Astrocyte (in vitro differentiated cells and primary cell): ENCODE results near the gene RMND5B. TPM values are rescaled to one million over a fixed set of nuclear protein-coding genes. Genes with fewer than 3 reads are reported as not detected.

Experiments used
- DNase-seq: peaks from one replicate; pipeline ENCODE4 v3.0.0-alpha.2; 2010; ENCODE audit warnings: low read depth
- FAIRE-seq: peaks from 2 replicates; lab custom pipeline; 2011; peaks lifted over from hg19 to GRCh38; lab: Jason Lieb, UNC
- H2AFZ ChIP-seq: 2 replicates; pipeline ENCODE4 v1.6.0; 2012; ENCODE audit warnings: low read depth, low read length, inconsistent platforms
- H3K27ac ChIP-seq: 2 replicates; pipeline ENCODE4 v1.5.1; 2011; ENCODE audit warnings: low read depth, low read length, inconsistent platforms
- H3K27me3 ChIP-seq: 2 replicates; pipeline ENCODE4 v1.6.0; 2011; ENCODE audit warnings: low read length, inconsistent platforms; ENCODE audit not compliant: insufficient read depth
- H3K36me3 ChIP-seq: 2 replicates; pipeline ENCODE4 v1.5.1; 2011; ENCODE audit warnings: low read length, inconsistent platforms; ENCODE audit not compliant: insufficient read depth
- H3K4me1 ChIP-seq: 2 replicates; pipeline ENCODE4 v1.5.1; 2011; ENCODE audit warnings: low read length, inconsistent platforms; ENCODE audit not compliant: insufficient read depth
- H3K4me2 ChIP-seq: 2 replicates; pipeline ENCODE4 v1.6.0; 2012; ENCODE audit warnings: low read length, inconsistent platforms
- H3K4me3 ChIP-seq: 2 replicates; pipeline ENCODE4 v1.5.1; 2011; ENCODE audit warnings: low read depth, mild to moderate bottlenecking, low read length, inconsistent platforms; ENCODE audit not compliant: insufficient read depth
- H3K79me2 ChIP-seq: 2 replicates; pipeline ENCODE4 v1.6.0; 2012; ENCODE audit warnings: mild to moderate bottlenecking, low read length, inconsistent platforms; ENCODE audit not compliant: insufficient read depth
- H3K9ac ChIP-seq: 2 replicates; pipeline ENCODE4 v1.6.0; 2012; ENCODE audit warnings: mild to moderate bottlenecking, low read length, inconsistent platforms
- H3K9me3 ChIP-seq: 2 replicates; pipeline ENCODE4 v1.5.1; 2012; ENCODE audit warnings: low read depth, mild to moderate bottlenecking, low read length, inconsistent platforms; ENCODE audit not compliant: insufficient read depth
- H4K20me1 ChIP-seq: 2 replicates; pipeline ENCODE4 v1.6.0; 2012; ENCODE audit warnings: low read length, inconsistent platforms; ENCODE audit not compliant: insufficient read depth
- H3K27ac Mint-ChIP-seq: one replicate; pipeline ENCODE4 v1.8.0; 2021; ENCODE audit warnings: mild to moderate bottlenecking, mixed read lengths; ENCODE audit not compliant: unreplicated experiment
- H3K27me3 Mint-ChIP-seq: one replicate; pipeline ENCODE4 v1.8.0; 2021; ENCODE audit warnings: low read depth, mixed read lengths; ENCODE audit not compliant: unreplicated experiment
- H3K36me3 Mint-ChIP-seq: one replicate; pipeline ENCODE4 v1.8.0; 2021; ENCODE audit warnings: low read depth, mixed read lengths; ENCODE audit not compliant: unreplicated experiment
- H3K4me1 Mint-ChIP-seq: one replicate; pipeline ENCODE4 v1.8.0; 2021; ENCODE audit warnings: low read depth, mixed read lengths; ENCODE audit not compliant: unreplicated experiment
- H3K4me3 Mint-ChIP-seq: one replicate; pipeline ENCODE4 v1.8.0; 2021; ENCODE audit warnings: mild to moderate bottlenecking, moderate library complexity, mixed read lengths; ENCODE audit not compliant: unreplicated experiment
- H3K9me3 Mint-ChIP-seq: one replicate; pipeline ENCODE4 v1.8.0; 2021; ENCODE audit warnings: mild to moderate bottlenecking, mixed read lengths; ENCODE audit not compliant: unreplicated experiment
- EZH2 ChIP-seq: IDR thresholded peaks from 2 replicates; pipeline ENCODE4 v1.6.1; 2012; ENCODE audit warnings: mild to moderate bottlenecking, low read length, inconsistent platforms; ENCODE audit not compliant: insufficient read depth
- total RNA-seq: library from RNA; stranded (reverse); gene quantifications from 2 replicates; pipeline ENCODE4 v1.2.1, GENCODE V29; 2021
- TF ChIP-seq, protein P1 (sequence below): IDR thresholded peaks from 2 replicates; pipeline ENCODE4 v1.5.1; 2011; ENCODE audit warnings: low read depth, mild to moderate bottlenecking, inconsistent platforms, low read length, moderate library complexity; ENCODE audit not compliant: insufficient read depth

The RMND5B gene
- total RNA-seq, 1 donor from 2014 or later, result 14.3 TPM

DNA sequence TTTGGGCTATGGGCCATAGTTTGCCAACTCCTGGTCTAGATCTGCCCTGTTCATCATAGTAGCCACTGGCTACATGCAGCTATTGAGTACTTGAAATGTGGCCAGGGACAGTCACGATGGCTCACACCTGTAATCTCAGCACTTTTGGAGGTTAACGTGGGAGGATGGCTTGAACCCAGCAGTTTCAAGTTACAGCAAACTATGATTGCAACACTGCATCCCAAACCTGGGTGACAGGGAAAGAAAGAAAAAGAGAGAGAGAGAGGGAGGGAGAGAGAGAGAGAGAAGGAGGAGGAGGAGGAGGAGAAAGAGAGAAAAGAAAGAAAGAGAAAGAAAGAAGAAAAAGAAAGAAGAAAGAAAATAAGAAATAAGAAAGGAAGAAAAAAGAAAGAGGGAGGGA lies 61.4 kb downstream of the RMND5B start:
- H3K9me3 Mint-ChIP-seq, result peaks cover 11% of the 10 kb centered on the region
- peaks cover 12% of the 10 kb centered on the region for H3K27me3 Mint-ChIP-seq
- no peak overlapping the region for H3K27ac ChIP-seq
- FAIRE-seq (no peak), DNase-seq (no peak)
- no peaks in the 10 kb centered on the region for H3K36me3 ChIP-seq
- no peak overlapping the region for H3K9ac ChIP-seq
- H3K4me2 ChIP-seq, result no peak overlapping the region
- no peak overlapping the region for H3K4me3 ChIP-seq
- no peaks in the 10 kb centered on the region for H3K4me1 Mint-ChIP-seq
- H3K9me3 ChIP-seq, result no peaks in the 10 kb centered on the region
- H3K36me3 Mint-ChIP-seq, result no peaks in the 10 kb centered on the region
- H3K27me3 ChIP-seq, result peaks cover 5% of the 10 kb centered on the region
- H2AFZ ChIP-seq, result no peak overlapping the region
- no peaks in the 10 kb centered on the region for H3K4me1 ChIP-seq
- no peak overlapping the region for H3K27ac Mint-ChIP-seq
- H3K79me2 ChIP-seq, result no peaks in the 10 kb centered on the region
- H4K20me1 ChIP-seq, result no peaks in the 10 kb centered on the region
- no peak for TF ChIP-seq EZH2
- TF ChIP-seq, protein P1, sequence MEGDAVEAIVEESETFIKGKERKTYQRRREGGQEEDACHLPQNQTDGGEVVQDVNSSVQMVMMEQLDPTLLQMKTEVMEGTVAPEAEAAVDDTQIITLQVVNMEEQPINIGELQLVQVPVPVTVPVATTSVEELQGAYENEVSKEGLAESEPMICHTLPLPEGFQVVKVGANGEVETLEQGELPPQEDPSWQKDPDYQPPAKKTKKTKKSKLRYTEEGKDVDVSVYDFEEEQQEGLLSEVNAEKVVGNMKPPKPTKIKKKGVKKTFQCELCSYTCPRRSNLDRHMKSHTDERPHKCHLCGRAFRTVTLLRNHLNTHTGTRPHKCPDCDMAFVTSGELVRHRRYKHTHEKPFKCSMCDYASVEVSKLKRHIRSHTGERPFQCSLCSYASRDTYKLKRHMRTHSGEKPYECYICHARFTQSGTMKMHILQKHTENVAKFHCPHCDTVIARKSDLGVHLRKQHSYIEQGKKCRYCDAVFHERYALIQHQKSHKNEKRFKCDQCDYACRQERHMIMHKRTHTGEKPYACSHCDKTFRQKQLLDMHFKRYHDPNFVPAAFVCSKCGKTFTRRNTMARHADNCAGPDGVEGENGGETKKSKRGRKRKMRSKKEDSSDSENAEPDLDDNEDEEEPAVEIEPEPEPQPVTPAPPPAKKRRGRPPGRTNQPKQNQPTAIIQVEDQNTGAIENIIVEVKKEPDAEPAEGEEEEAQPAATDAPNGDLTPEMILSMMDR, result no peak
- H3K4me3 Mint-ChIP-seq, result no peak overlapping the region

DNA sequence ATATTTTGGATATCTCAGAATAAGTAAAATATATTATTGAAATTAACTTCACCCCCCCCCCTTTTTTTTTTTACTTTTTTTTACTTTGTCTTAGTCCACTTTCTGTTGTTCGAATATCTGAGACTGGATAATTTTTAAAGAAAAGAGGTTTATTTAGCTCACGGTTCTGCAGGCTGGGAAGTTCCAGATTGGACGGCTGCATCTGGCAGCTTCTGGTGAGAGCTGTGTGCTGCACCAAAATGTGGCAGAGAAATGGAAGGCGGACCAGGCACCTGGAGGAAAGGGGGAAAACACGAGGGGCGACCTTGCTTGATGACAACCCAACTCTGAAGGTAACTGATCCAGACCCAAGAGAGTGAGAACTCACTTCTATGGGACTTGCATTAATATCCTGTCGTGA lies 62.0 kb downstream of the RMND5B start:
- H3K27ac ChIP-seq, result no peak overlapping the region
- no peaks in the 10 kb centered on the region for H3K36me3 ChIP-seq
- Mint-ChIP-seq H3K4me3 (no peak overlapping the region), H3K36me3 (no peaks in the 10 kb centered on the region), H3K4me1 (no peaks in the 10 kb centered on the region), H3K27me3 (peaks cover 12% of the 10 kb centered on the region), H3K9me3 (peaks cover 11% of the 10 kb centered on the region), H3K27ac (no peak overlapping the region)
- no peaks in the 10 kb centered on the region for H3K9me3 ChIP-seq
- H4K20me1 ChIP-seq, result no peaks in the 10 kb centered on the region
- DNase-seq, result no peak
- no peak overlapping the region for H3K4me2 ChIP-seq
- no peak overlapping the region for H3K4me3 ChIP-seq
- no peak overlapping the region for H3K9ac ChIP-seq
- no peak overlapping the region for H2AFZ ChIP-seq
- peaks cover 5% of the 10 kb centered on the region for H3K27me3 ChIP-seq
- FAIRE-seq, result no peak
- H3K79me2 ChIP-seq, result no peaks in the 10 kb centered on the region
- no peaks in the 10 kb centered on the region for H3K4me1 ChIP-seq
- TF ChIP-seq EZH2, result no peak
- TF ChIP-seq, protein P1, result no peak

DNA sequence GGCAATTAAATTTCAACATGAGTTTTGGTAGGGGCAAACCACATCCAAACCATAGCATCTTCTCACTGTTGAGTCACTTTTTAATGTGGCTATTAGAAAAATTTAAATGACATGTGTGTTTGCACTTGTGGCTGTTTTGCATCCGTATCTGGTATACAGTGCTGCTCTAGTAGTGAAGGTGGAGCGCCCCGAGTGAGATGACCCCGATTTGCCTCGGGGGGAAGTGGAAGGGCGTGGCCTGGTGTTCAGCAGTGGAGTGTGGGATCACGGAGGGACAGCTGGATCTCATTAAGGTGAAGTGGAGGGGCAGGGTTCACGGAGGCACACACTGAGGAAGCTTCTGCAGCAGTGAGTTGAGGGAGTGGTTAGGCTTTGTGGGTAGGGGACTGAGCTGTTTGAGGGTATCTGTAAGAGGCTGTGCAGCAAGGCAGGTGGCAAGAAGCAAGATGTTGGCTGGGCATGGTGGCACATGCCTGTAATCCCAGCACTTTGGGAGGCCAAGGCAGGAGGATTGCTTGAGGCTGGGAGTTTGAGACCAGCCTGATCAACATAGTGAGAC lies 62.5 kb downstream of the RMND5B start:
- Histone ChIP-seq H3K36me3 (no peaks in the 10 kb centered on the region), H3K4me1 (no peaks in the 10 kb centered on the region), H2AFZ (no peak overlapping the region), H3K27ac (no peak overlapping the region), H4K20me1 (no peaks in the 10 kb centered on the region), H3K27me3 (peaks cover 5% of the 10 kb centered on the region), H3K4me3 (no peak overlapping the region), H3K9me3 (no peaks in the 10 kb centered on the region), H3K9ac (no peak overlapping the region), H3K79me2 (no peaks in the 10 kb centered on the region), H3K4me2 (no peak overlapping the region)
- Mint-ChIP-seq H3K4me1 (no peaks in the 10 kb centered on the region), H3K27me3 (peaks cover 17% of the 10 kb centered on the region), H3K9me3 (peaks cover 11% of the 10 kb centered on the region), H3K36me3 (no peaks in the 10 kb centered on the region), H3K4me3 (no peak overlapping the region), H3K27ac (no peak overlapping the region)
- no peak for TF ChIP-seq EZH2
- TF ChIP-seq, protein P1, result no peak
- no peak for FAIRE-seq
- DNase-seq, result no peak
